PC-9 (cell line): ENCODE data around the gene SPIN1. TPM values are rescaled to one million over a fixed set of nuclear protein-coding genes. Genes with fewer than 3 reads are reported as not detected.

Experiments used
- BruUV-seq: library from RNA; stranded (reverse); fragments of 400-500 nt; replicated peaks from 2 replicates; lab custom pipeline; 2021; lab: Mats Ljungman, UMichigan
- CTCF ChIA-PET: fragments of 300-600 bp; sonication (Branson Sonifier 250); formaldehyde crosslinking; loops from one replicate; lab custom pipeline; 2022; ENCODE audit warnings: antibody characterized with exemption; lab: Charles Lee
- POLR2A ChIA-PET: fragments of 300-600 bp; sonication (Branson Sonifier 250); formaldehyde crosslinking; loops from one replicate; lab custom pipeline; 2022; ENCODE audit warnings: antibody characterized with exemption; ENCODE audit not compliant: unreplicated experiment; lab: Charles Lee
- DNase-seq, 2 experiments: peaks; one replicate each; pipeline versions ENCODE4 v3.0.0 to v3.0.0-alpha.2; 2015 to 2022; ENCODE audit warnings: mixed read lengths in 1 of 2
- H2AFZ ChIP-seq: fragments of 200-600 bp; sonication (generic); 2 replicates; pipeline ENCODE4 v1.8.1; 2017; ENCODE audit warnings: antibody characterized with exemption
- H3F3A ChIP-seq: fragments of 200-600 bp; sonication (generic); 2 replicates; pipeline ENCODE4 v1.8.1; 2017; ENCODE audit warnings: antibody characterized with exemption, mild to moderate bottlenecking, low read depth; ENCODE audit not compliant: insufficient read depth
- H3K27ac ChIP-seq: fragments of 200-600 bp; sonication (generic); 2 replicates; pipeline ENCODE4 v1.6.1; 2016; ENCODE audit warnings: mixed run types
- H3K27me3 ChIP-seq: fragments of 200-600 bp; sonication (generic); 2 replicates; pipeline ENCODE4 v1.6.1; 2016; ENCODE audit warnings: low read depth, mixed run types; ENCODE audit not compliant: insufficient read depth
- H3K36me3 ChIP-seq: fragments of 200-600 bp; sonication (generic); 2 replicates; pipeline ENCODE4 v1.6.1; 2016; ENCODE audit warnings: low read depth, mixed run types
- H3K4me1 ChIP-seq: fragments of 200-600 bp; sonication (generic); replicated peaks from 2 replicates; pipeline ENCODE4 v1.6.1; 2016; ENCODE audit warnings: mixed run types; ENCODE audit not compliant: insufficient read depth
- H3K4me2 ChIP-seq: fragments of 200-600 bp; sonication (generic); 2 replicates; pipeline ENCODE4 v1.6.1; 2017; ENCODE audit warnings: mixed run types
- H3K4me3 ChIP-seq: fragments of 200-600 bp; sonication (generic); 2 replicates; pipeline ENCODE4 v1.6.1; 2016; ENCODE audit warnings: mixed run types
- H3K79me2 ChIP-seq: fragments of 200-600 bp; sonication (generic); 2 replicates; pipeline ENCODE4 v1.6.1; 2017; ENCODE audit warnings: low read depth, mixed run types
- H3K9me2 ChIP-seq: fragments of 200-600 bp; sonication (generic); 2 replicates; pipeline ENCODE4 v1.8.1; 2017; ENCODE audit warnings: mild to moderate bottlenecking; ENCODE audit not compliant: insufficient read depth
- H3K9me3 ChIP-seq: fragments of 200-600 bp; sonication (generic); 2 replicates; pipeline ENCODE4 v1.8.1; 2016; ENCODE audit warnings: low read depth; ENCODE audit not compliant: insufficient read depth
- H4K20me1 ChIP-seq: fragments of 200-600 bp; sonication (generic); 2 replicates; pipeline ENCODE4 v1.8.1; 2017; ENCODE audit not compliant: insufficient read depth
- EZH2 ChIP-seq: fragments of 200-600 bp; sonication (generic); IDR thresholded peaks from 2 replicates; pipeline ENCODE4 v1.8.0; 2017; ENCODE audit warnings: antibody characterized with exemption, low read depth
- intact Hi-C: fragments of 100-400 bp; cut with micrococcal nuclease; formaldehyde crosslinking; loops from one replicate; pipeline ENCODE4 v1.10.0; 2022; ENCODE audit not compliant: unreplicated experiment
- total RNA-seq: library from RNA; stranded (reverse); gene quantifications from 2 replicates; pipeline ENCODE4 v1.2.3, GENCODE V29; 2021
- TF ChIP-seq, protein P1 (sequence below): fragments of 200-600 bp; sonication (generic); conservative IDR thresholded peaks from 2 replicates; pipeline ENCODE4 v1.6.1; 2017; ENCODE audit warnings: mixed run types, antibody characterized with exemption, mild to moderate bottlenecking, moderate library complexity

The SPIN1 gene
- total RNA-seq, 1 experiment from 2014 or later = 102 TPM

DNA sequence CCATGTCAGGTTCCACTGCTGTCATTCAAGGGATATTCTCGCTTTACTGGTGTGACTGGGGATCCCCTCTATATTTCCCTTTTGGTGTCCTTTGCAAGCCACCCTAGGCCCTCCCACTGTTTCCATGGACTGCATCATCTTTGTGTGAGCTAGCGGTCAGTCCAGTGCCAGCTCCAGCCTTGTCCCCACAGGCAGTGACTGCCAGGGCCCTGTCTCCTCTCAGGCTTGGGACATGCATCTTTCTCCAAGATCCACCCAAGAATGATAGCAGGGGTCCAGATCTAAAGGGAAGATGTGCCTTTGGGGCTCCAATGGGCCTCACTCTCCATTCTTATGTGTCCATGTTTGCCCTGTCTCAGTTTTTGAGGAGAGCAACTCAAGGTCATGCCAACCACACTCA, 109.0 kb downstream of the SPIN1 start:
- H3K4me1 ChIP-seq = no peaks in the 10 kb centered on the region
- H3K4me3 ChIP-seq = no peak overlapping the region
- ChIA-PET CTCF (no interaction called here), POLR2A (no interaction called here)
- H4K20me1 ChIP-seq = no peaks in the 10 kb centered on the region
- no peak for TF ChIP-seq EZH2
- TF ChIP-seq, protein P1, sequence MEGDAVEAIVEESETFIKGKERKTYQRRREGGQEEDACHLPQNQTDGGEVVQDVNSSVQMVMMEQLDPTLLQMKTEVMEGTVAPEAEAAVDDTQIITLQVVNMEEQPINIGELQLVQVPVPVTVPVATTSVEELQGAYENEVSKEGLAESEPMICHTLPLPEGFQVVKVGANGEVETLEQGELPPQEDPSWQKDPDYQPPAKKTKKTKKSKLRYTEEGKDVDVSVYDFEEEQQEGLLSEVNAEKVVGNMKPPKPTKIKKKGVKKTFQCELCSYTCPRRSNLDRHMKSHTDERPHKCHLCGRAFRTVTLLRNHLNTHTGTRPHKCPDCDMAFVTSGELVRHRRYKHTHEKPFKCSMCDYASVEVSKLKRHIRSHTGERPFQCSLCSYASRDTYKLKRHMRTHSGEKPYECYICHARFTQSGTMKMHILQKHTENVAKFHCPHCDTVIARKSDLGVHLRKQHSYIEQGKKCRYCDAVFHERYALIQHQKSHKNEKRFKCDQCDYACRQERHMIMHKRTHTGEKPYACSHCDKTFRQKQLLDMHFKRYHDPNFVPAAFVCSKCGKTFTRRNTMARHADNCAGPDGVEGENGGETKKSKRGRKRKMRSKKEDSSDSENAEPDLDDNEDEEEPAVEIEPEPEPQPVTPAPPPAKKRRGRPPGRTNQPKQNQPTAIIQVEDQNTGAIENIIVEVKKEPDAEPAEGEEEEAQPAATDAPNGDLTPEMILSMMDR = no peak
- no peak for DNase-seq
- no peak overlapping the region for H3K27ac ChIP-seq
- H3K9me2 ChIP-seq = no peaks in the 10 kb centered on the region
- H3K27me3 ChIP-seq = no peaks in the 10 kb centered on the region
- no peak overlapping the region for H2AFZ ChIP-seq
- H3K36me3 ChIP-seq = no peaks in the 10 kb centered on the region
- H3K79me2 ChIP-seq = no peaks in the 10 kb centered on the region
- H3K4me2 ChIP-seq = no peak overlapping the region
- no peaks in the 10 kb centered on the region for H3K9me3 ChIP-seq
- intact Hi-C loops = no loop called here
- no TSS peak for BruUV-seq
- no peaks in the 10 kb centered on the region for H3F3A ChIP-seq

DNA sequence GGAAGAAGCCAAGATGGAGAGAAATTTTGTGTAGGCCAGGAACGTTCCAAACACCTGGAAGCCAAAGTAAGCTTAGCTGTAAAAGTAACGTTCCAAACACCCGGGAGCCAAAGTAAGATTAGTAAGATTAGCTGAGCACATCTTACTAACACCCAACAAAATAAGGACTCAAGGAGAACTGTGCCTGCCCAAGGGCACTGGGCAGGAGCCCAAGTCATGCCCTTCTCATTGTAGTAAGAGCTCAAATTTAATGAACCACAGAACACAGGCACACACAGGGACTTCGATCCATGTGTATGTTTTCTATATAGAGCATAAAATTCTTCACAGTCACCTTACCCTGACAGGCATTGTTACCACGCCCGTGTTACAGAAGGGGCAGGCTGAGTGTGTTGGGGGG, 110.6 kb downstream of the SPIN1 start:
- intact Hi-C loops = no loop called here
- no peaks in the 10 kb centered on the region for H3K9me2 ChIP-seq
- H3K4me3 ChIP-seq = no peak overlapping the region
- no peak for DNase-seq
- H3K4me2 ChIP-seq = no peak overlapping the region
- BruUV-seq = no TSS peak
- H3K36me3 ChIP-seq = no peaks in the 10 kb centered on the region
- H3K9me3 ChIP-seq = no peaks in the 10 kb centered on the region
- no peaks in the 10 kb centered on the region for H3K79me2 ChIP-seq
- ChIA-PET CTCF (no interaction called here), POLR2A (interaction anchor here (0.6 kb wide), 2 partner anchors 35 to 301 kb away, joined by 3 read pairs; no protein-coding TSS in a partner anchor)
- no peaks in the 10 kb centered on the region for H3K27me3 ChIP-seq
- no peaks in the 10 kb centered on the region for H3K4me1 ChIP-seq
- no peak overlapping the region for H3K27ac ChIP-seq
- no peak overlapping the region for H2AFZ ChIP-seq
- H3F3A ChIP-seq = no peaks in the 10 kb centered on the region
- no peak for TF ChIP-seq EZH2
- TF ChIP-seq, protein P1 = no peak
- H4K20me1 ChIP-seq = no peaks in the 10 kb centered on the region

DNA sequence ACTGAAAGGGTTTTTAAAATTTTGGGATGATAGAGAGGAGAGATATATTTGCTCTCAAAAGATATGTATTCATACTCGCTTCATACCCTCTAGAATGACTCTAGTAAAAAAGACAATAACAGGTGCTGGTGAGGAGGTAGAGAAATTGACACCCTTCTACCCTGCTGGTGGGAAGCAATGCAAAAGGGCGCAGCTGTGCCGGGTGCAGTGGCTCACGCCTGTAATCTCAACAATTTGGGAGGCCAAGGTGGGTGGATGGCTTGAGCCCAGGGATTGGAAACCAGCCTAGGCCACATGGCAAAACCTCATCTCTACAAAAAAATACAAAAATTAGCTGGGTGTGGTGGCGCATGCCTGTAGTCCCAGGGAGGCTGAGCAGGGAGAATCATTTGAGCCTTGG, 112.8 kb downstream of the SPIN1 start:
- Histone ChIP-seq H3K27me3 (no peaks in the 10 kb centered on the region), H3K4me2 (no peak overlapping the region), H3K79me2 (no peaks in the 10 kb centered on the region), H3K36me3 (no peaks in the 10 kb centered on the region), H3K4me1 (no peaks in the 10 kb centered on the region), H3K9me3 (no peaks in the 10 kb centered on the region), H3K4me3 (no peak overlapping the region), H2AFZ (no peak overlapping the region), H3K27ac (no peak overlapping the region), H3K9me2 (no peaks in the 10 kb centered on the region), H4K20me1 (no peaks in the 10 kb centered on the region), H3F3A (no peaks in the 10 kb centered on the region)
- intact Hi-C loops = no loop called here
- ChIA-PET CTCF (no interaction called here), POLR2A (no interaction called here)
- TF ChIP-seq, protein P1 = no peak
- TF ChIP-seq EZH2 = no peak
- BruUV-seq = no TSS peak
- no peak for DNase-seq
